SU-DHL-6 (cell line): ENCODE measurements around the gene NAA35.

Experiments used
- CTCF ChIP-seq: fragments of 200-600 bp; sonication (generic); IDR thresholded peaks from one replicate; pipeline ENCODE4 v1.5.1; 2017; ENCODE audit warnings: antibody characterized with exemption, mild to moderate bottlenecking, low read length, moderate library complexity; ENCODE audit not compliant: insufficient read depth, poor library complexity, severe bottlenecking
- EZH2phosphoT487 ChIP-seq: fragments of 200-600 bp; sonication (generic), shearing (Covaris generic); conservative IDR thresholded peaks from 2 replicates; pipeline ENCODE4 v1.6.1; 2018; ENCODE audit warnings: mild to moderate bottlenecking, antibody characterized with exemption, low read length, moderate library complexity, mixed read lengths

DNA sequence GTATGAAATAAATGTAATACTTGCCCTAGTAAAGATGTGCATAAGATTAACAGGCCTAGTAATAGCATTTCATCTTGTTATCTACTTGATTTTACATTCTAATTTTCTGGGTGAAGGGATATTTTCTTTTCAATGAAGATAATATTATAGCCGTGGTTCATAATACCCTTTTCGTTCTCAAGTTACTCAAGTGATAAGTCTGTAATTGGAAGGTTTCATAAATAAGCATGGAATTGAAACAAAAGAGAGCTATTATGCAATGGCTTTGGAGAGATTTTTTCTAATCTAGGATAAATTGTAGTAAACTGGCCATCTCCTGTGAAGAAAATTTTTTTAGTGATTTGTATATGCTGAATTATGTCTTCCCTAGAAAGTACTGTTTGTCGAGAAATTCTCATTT, 19.0 kb downstream of the NAA35 start:
- TF ChIP-seq CTCF (no peak), EZH2phosphoT487 (no peak)
